ENCODE measurements around the gene QKI. TPM values are rescaled to one million over a fixed set of nuclear protein-coding genes. Genes with fewer than 3 reads are reported as not detected.
A peak's percentile ranks its signal among the peaks of the same experiment; 100 is the strongest.
"Not testable (repeated sequence)": the region's sequence is repeated elsewhere in the genome, so short reads cannot be mapped to it uniquely, and the experiment has no call there.

The QKI gene
- polyA plus RNA-seq, 1 donor from 2014 or later = 9.3 TPM

GRCh38 chr6:163383912-163384311 lies 30.6 kb upstream of the QKI start:
- H3K4me3 Mint-ChIP-seq = no peak overlapping the region
- no peaks in the 10 kb centered on the region for H3K36me3 Mint-ChIP-seq
- H3K4me1 Mint-ChIP-seq = no peaks in the 10 kb centered on the region
- peaks cover 0 to 6% (median 0%) of the 10 kb centered on the region in 3 donors for H3K9me3 Mint-ChIP-seq
- H3K27me3 Mint-ChIP-seq = peaks cover 4% of the 10 kb centered on the region
- H3K27ac Mint-ChIP-seq = no peak overlapping the region

- Mint-ChIP-seq H3K36me3 (no peaks in the 10 kb centered on the region), H3K27ac (no peak overlapping the region), H3K4me3 (no peak overlapping the region), H3K4me1 (no peaks in the 10 kb centered on the region), H3K27me3 (peaks cover 3% of the 10 kb centered on the region), H3K9me3 (peaks cover 0 to 6% (median 0%) of the 10 kb centered on the region in 3 donors)
Measured at GRCh38 chr6:163384510-163384909, 30.0 kb upstream of the QKI start.

- H3K27me3 Mint-ChIP-seq, H3K36me3 Mint-ChIP-seq, H3K4me1 Mint-ChIP-seq, H3K9me3 Mint-ChIP-seq, H3K27ac Mint-ChIP-seq, H3K4me3 Mint-ChIP-seq: not testable (repeated sequence)
Measured at GRCh38 chr6:163385503-163385902, 29.0 kb upstream of the QKI start.

- no peaks in the 10 kb centered on the region for H3K36me3 Mint-ChIP-seq
- peaks cover 0 to 6% (median 0%) of the 10 kb centered on the region in 3 donors for H3K9me3 Mint-ChIP-seq
- H3K27ac Mint-ChIP-seq = no peak overlapping the region
- peaks cover 7% of the 10 kb centered on the region for H3K27me3 Mint-ChIP-seq
- no peak overlapping the region for H3K4me3 Mint-ChIP-seq
- H3K4me1 Mint-ChIP-seq = no peaks in the 10 kb centered on the region
Measured at GRCh38 chr6:163386329-163386908, 28.1 kb upstream of the QKI start.

- no peak overlapping the region for H3K27ac Mint-ChIP-seq
- peaks cover 0 to 6% (median 0%) of the 10 kb centered on the region in 3 donors for H3K9me3 Mint-ChIP-seq
- no peaks in the 10 kb centered on the region for H3K36me3 Mint-ChIP-seq
- H3K4me3 Mint-ChIP-seq = no peak overlapping the region
- no peaks in the 10 kb centered on the region for H3K4me1 Mint-ChIP-seq
- peaks cover 7% of the 10 kb centered on the region for H3K27me3 Mint-ChIP-seq
Measured at GRCh38 chr6:163387317-163387716, 27.2 kb upstream of the QKI start.

- Mint-ChIP-seq H3K27ac (no peak overlapping the region), H3K4me3 (no peak overlapping the region), H3K4me1 (no peaks in the 10 kb centered on the region), H3K36me3 (no peaks in the 10 kb centered on the region), H3K27me3 (peaks cover 7% of the 10 kb centered on the region), H3K9me3 (peaks cover 0 to 3% (median 0%) of the 10 kb centered on the region in 3 donors)
Measured at GRCh38 chr6:163389354-163389753, 25.2 kb upstream of the QKI start.

GRCh38 chr6:163390770-163391169 lies 23.7 kb upstream of the QKI start:
- no peaks in the 10 kb centered on the region for H3K36me3 Mint-ChIP-seq
- peaks cover 0 to 1% (median 0%) of the 10 kb centered on the region in 3 donors for H3K9me3 Mint-ChIP-seq
- peaks cover 7% of the 10 kb centered on the region for H3K27me3 Mint-ChIP-seq
- H3K4me1 Mint-ChIP-seq = no peaks in the 10 kb centered on the region
- no peak overlapping the region for H3K4me3 Mint-ChIP-seq
- no peak overlapping the region for H3K27ac Mint-ChIP-seq

GRCh38 chr6:163391985-163392384 lies 22.5 kb upstream of the QKI start:
- H3K9me3 Mint-ChIP-seq = peaks cover 0 to 1% (median 0%) of the 10 kb centered on the region in 3 donors
- H3K4me3 Mint-ChIP-seq = no peak overlapping the region
- peaks cover 1% of the 10 kb centered on the region for H3K36me3 Mint-ChIP-seq
- no peak overlapping the region for H3K27ac Mint-ChIP-seq
- peaks cover 0 to 6% (median 0%) of the 10 kb centered on the region in 3 donors for H3K4me1 Mint-ChIP-seq
- H3K27me3 Mint-ChIP-seq = peaks cover 15% of the 10 kb centered on the region

- Mint-ChIP-seq H3K27me3 (peaks cover 17% of the 10 kb centered on the region), H3K36me3 (peaks cover 1% of the 10 kb centered on the region), H3K4me3 (no peak overlapping the region), H3K4me1 (peaks cover 0 to 8% (median 0%) of the 10 kb centered on the region in 3 donors), H3K27ac (no peak overlapping the region), H3K9me3 (peaks cover 0 to 1% (median 0%) of the 10 kb centered on the region in 3 donors)
Measured at GRCh38 chr6:163392533-163392932, 22.0 kb upstream of the QKI start.

- no peak overlapping the region for H3K4me3 Mint-ChIP-seq
- H3K27ac Mint-ChIP-seq = no peak overlapping the region
- H3K36me3 Mint-ChIP-seq = peaks cover 1% of the 10 kb centered on the region
- H3K27me3 Mint-ChIP-seq = peaks cover 17% of the 10 kb centered on the region
- H3K9me3 Mint-ChIP-seq = peaks cover 0 to 1% (median 0%) of the 10 kb centered on the region in 3 donors
- H3K4me1 Mint-ChIP-seq = peaks cover 0 to 8% (median 0%) of the 10 kb centered on the region in 3 donors
Measured at GRCh38 chr6:163393923-163394322, 20.6 kb upstream of the QKI start.

- H3K27ac Mint-ChIP-seq = no peak overlapping the region
- peaks cover 1% of the 10 kb centered on the region for H3K36me3 Mint-ChIP-seq
- H3K9me3 Mint-ChIP-seq = peaks cover 0 to 1% (median 0%) of the 10 kb centered on the region in 3 donors
- peaks cover 17% of the 10 kb centered on the region for H3K27me3 Mint-ChIP-seq
- H3K4me3 Mint-ChIP-seq = no peak overlapping the region
- H3K4me1 Mint-ChIP-seq = peaks cover 0 to 8% (median 0%) of the 10 kb centered on the region in 3 donors
Measured at GRCh38 chr6:163394659-163395058, 19.9 kb upstream of the QKI start.

- Mint-ChIP-seq H3K27ac (no peak overlapping the region), H3K9me3 (peaks cover 0 to 1% (median 0%) of the 10 kb centered on the region in 3 donors), H3K4me3 (peak overlapping the region in 1 of 4 donors; percentile 25), H3K27me3 (peaks cover 17% of the 10 kb centered on the region), H3K4me1 (peaks cover 0 to 8% (median 0%) of the 10 kb centered on the region in 3 donors), H3K36me3 (peaks cover 1% of the 10 kb centered on the region)
Measured at GRCh38 chr6:163395122-163395830, 19.2 kb upstream of the QKI start.

- H3K36me3 Mint-ChIP-seq = peaks cover 1% of the 10 kb centered on the region
- peaks cover 0 to 8% (median 0%) of the 10 kb centered on the region in 3 donors for H3K4me1 Mint-ChIP-seq
- H3K9me3 Mint-ChIP-seq = peaks cover 0 to 1% (median 0%) of the 10 kb centered on the region in 3 donors
- no peak overlapping the region for H3K4me3 Mint-ChIP-seq
- H3K27me3 Mint-ChIP-seq = peaks cover 16% of the 10 kb centered on the region
- H3K27ac Mint-ChIP-seq = no peak overlapping the region
Measured at GRCh38 chr6:163395831-163396185, 18.7 kb upstream of the QKI start.

GRCh38 chr6:163397326-163397725 lies 17.2 kb upstream of the QKI start:
- H3K27me3 Mint-ChIP-seq = peaks cover 14% of the 10 kb centered on the region
- peaks cover 0 to 8% (median 0%) of the 10 kb centered on the region in 3 donors for H3K4me1 Mint-ChIP-seq
- peak overlapping the region in 1 of 4 donors; percentile 18 for H3K4me3 Mint-ChIP-seq
- peaks cover 0 to 1% (median 0%) of the 10 kb centered on the region in 3 donors for H3K9me3 Mint-ChIP-seq
- H3K36me3 Mint-ChIP-seq = peaks cover 1% of the 10 kb centered on the region
- no peak overlapping the region for H3K27ac Mint-ChIP-seq

GRCh38 chr6:163398115-163398514 lies 16.4 kb upstream of the QKI start:
- Mint-ChIP-seq H3K4me3 (no peak overlapping the region), H3K36me3 (peaks cover 1% of the 10 kb centered on the region), H3K27ac (no peak overlapping the region), H3K4me1 (peaks cover 0 to 8% (median 0%) of the 10 kb centered on the region in 3 donors), H3K27me3 (peaks cover 14% of the 10 kb centered on the region), H3K9me3 (peaks cover 0 to 1% (median 0%) of the 10 kb centered on the region in 3 donors)

- Mint-ChIP-seq H3K36me3 (peaks cover 1% of the 10 kb centered on the region), H3K4me1 (peaks cover 0 to 8% (median 0%) of the 10 kb centered on the region in 3 donors), H3K27ac (no peak overlapping the region), H3K27me3 (peaks cover 14% of the 10 kb centered on the region), H3K4me3 (no peak overlapping the region), H3K9me3 (peaks cover 0 to 1% (median 0%) of the 10 kb centered on the region in 3 donors)
Measured at GRCh38 chr6:163398815-163399214, 15.7 kb upstream of the QKI start.

All from IgD-negative memory B cell (primary cell).